Brain microvascular endothelial cell (primary cell): ENCODE results near the gene AEN.
A peak's percentile ranks its signal among the peaks of the same experiment; 100 is the strongest.

Experiments
- DNase-seq: peaks from one replicate; pipeline ENCODE4 v3.0.0-alpha.2; 2020
- H3K27ac ChIP-seq: fragments of 250-450 bp; sonication (Bioruptor Pico); 2 replicates; pipeline ENCODE4 v1.5.1; 2020; ENCODE audit warnings: mild to moderate bottlenecking, moderate library complexity
- H3K27me3 ChIP-seq: fragments of 250-450 bp; sonication (Bioruptor Pico); replicated peaks from 2 replicates; pipeline ENCODE4 v1.5.1; 2020; ENCODE audit warnings: mild to moderate bottlenecking
- H3K36me3 ChIP-seq: fragments of 250-450 bp; sonication (Bioruptor Pico); replicated peaks from 2 replicates; pipeline ENCODE4 v1.5.1; 2020; ENCODE audit warnings: mild to moderate bottlenecking
- H3K4me3 ChIP-seq: 2 replicates; pipeline ENCODE4 v1.5.1; 2011; ENCODE audit warnings: low read depth, mild to moderate bottlenecking, control low read depth, low read length, moderate library complexity
- CTCF ChIP-seq: IDR thresholded peaks from 2 replicates; pipeline ENCODE4 v1.5.1; 2011; ENCODE audit warnings: low read depth, mild to moderate bottlenecking, moderate library complexity, low read length, control low read depth, inconsistent platforms; ENCODE audit errors: missing control alignments
- in situ Hi-C: cut with HindIII; loops from 2 replicates; pipeline ENCODE4 v1.10.0; 2017; ENCODE audit warnings: low sequenced_read_pairs, low pct_ligation_motif_present

The AEN gene

GRCh38 chr15:88658972-88659931, 38.1 kb downstream of the AEN start:
- Histone ChIP-seq H3K36me3 (no peaks in the 10 kb centered on the region), H3K27me3 (no peaks in the 10 kb centered on the region), H3K4me3 (no peak overlapping the region), H3K27ac (no peak overlapping the region)
- in situ Hi-C loops = loop anchor here (25.0 kb wide), 1 partner anchor 153 kb away; the partner anchor contains the start of gene ACAN
- peak; percentile 60 for DNase-seq
- TF ChIP-seq CTCF = no peak

- no peak overlapping the region for H3K27ac ChIP-seq
Measured at GRCh38 chr15:88661041-88661700, 40.0 kb downstream of the AEN start.

GRCh38 chr15:88661761-88662556, 40.8 kb downstream of the AEN start:
- in situ Hi-C loops = loop anchor here (25.0 kb wide), 1 partner anchor 150 kb away; the partner anchor contains the start of gene ACAN
- no peak for DNase-seq
- TF ChIP-seq CTCF = no peak
- H3K27me3 ChIP-seq = no peaks in the 10 kb centered on the region
- no peaks in the 10 kb centered on the region for H3K36me3 ChIP-seq
- H3K4me3 ChIP-seq = no peak overlapping the region
- H3K27ac ChIP-seq = no peak overlapping the region

More at GRCh38 chr15:88661041-88661700, 40.0 kb downstream of the AEN start:
- no peaks in the 10 kb centered on the region for H3K36me3 ChIP-seq
- H3K4me3 ChIP-seq = no peak overlapping the region
- no peak for TF ChIP-seq CTCF
- no peak for DNase-seq
- no peaks in the 10 kb centered on the region for H3K27me3 ChIP-seq
- in situ Hi-C loops = loop anchor here (25.0 kb wide), 1 partner anchor 151 kb away; the partner anchor contains the start of gene ACAN

- no peak for DNase-seq
Measured at GRCh38 chr15:88663141-88663621, 42.0 kb downstream of the AEN start.

More at GRCh38 chr15:88663141-88663621, 42.0 kb downstream of the AEN start:
- no peak for TF ChIP-seq CTCF
- Histone ChIP-seq H3K27ac (no peak overlapping the region), H3K4me3 (no peak overlapping the region), H3K36me3 (no peaks in the 10 kb centered on the region), H3K27me3 (no peaks in the 10 kb centered on the region)
- in situ Hi-C loops = loop anchor here (25.0 kb wide), 1 partner anchor 149 kb away; the partner anchor contains the start of gene ACAN
